Neural progenitor cell (in vitro differentiated cells): ENCODE data around the gene NHSL1. TPM values are rescaled to one million over a fixed set of nuclear protein-coding genes. Genes with fewer than 3 reads are reported as not detected.

ENCODE experiments used
- DNase-seq: peaks from one replicate; pipeline ENCODE4 v3.0.0-alpha.2; 2016; ENCODE audit warnings: low spot score
- H2AFZ ChIP-seq: fragments of 200-600 bp; sonication (generic); replicated peaks from 2 replicates; pipeline ENCODE4 v1.6.1; 2016; ENCODE audit warnings: antibody characterized with exemption
- H3F3A ChIP-seq: fragments of 200-600 bp; sonication (generic); 2 replicates; pipeline ENCODE4 v1.6.1; 2016; ENCODE audit warnings: antibody characterized with exemption, low read depth
- H3K27ac ChIP-seq: fragments of 200-600 bp; sonication (generic); 2 replicates; pipeline ENCODE4 v1.5.1; 2016; ENCODE audit warnings: mild to moderate bottlenecking
- H3K27me3 ChIP-seq: fragments of 200-600 bp; sonication (generic); 2 replicates; pipeline ENCODE4 v1.6.1; 2016; ENCODE audit warnings: mild to moderate bottlenecking, moderate library complexity
- H3K36me3 ChIP-seq: fragments of 200-600 bp; sonication (generic); 2 replicates; pipeline ENCODE4 v1.5.1; 2016
- H3K4me1 ChIP-seq: fragments of 200-600 bp; sonication (generic); 2 replicates; pipeline ENCODE4 v1.6.1; 2016; ENCODE audit warnings: mixed run types
- H3K4me2 ChIP-seq: fragments of 200-600 bp; sonication (generic); 2 replicates; pipeline ENCODE4 v1.6.1; 2016
- H3K4me3 ChIP-seq: fragments of 200-600 bp; sonication (generic); 2 replicates; pipeline ENCODE4 v1.5.1; 2016
- H3K79me2 ChIP-seq: fragments of 200-600 bp; sonication (generic); 2 replicates; pipeline ENCODE4 v1.6.1; 2016; ENCODE audit warnings: low read depth
- H3K9ac ChIP-seq: fragments of 200-600 bp; sonication (generic); 2 replicates; pipeline ENCODE4 v1.6.1; 2016
- H3K9me3 ChIP-seq: fragments of 200-600 bp; sonication (generic); 2 replicates; pipeline ENCODE4 v1.5.1; 2016; ENCODE audit warnings: low read depth
- H4K20me1 ChIP-seq: fragments of 200-600 bp; sonication (generic); 2 replicates; pipeline ENCODE4 v1.6.1; 2016; ENCODE audit warnings: low read depth
- H3K27ac Mint-ChIP-seq: 3 replicates; pipeline ENCODE4 v1.8.0; 2021; ENCODE audit warnings: mixed read lengths
- H3K27me3 Mint-ChIP-seq: 2 replicates; pipeline ENCODE4 v1.8.0; 2022; ENCODE audit warnings: low read depth, mild to moderate bottlenecking, inconsistent platforms, moderate library complexity, mixed read lengths; ENCODE audit not compliant: insufficient read depth
- H3K36me3 Mint-ChIP-seq: 3 replicates; pipeline ENCODE4 v1.8.0; 2021; ENCODE audit warnings: mixed read lengths
- H3K4me1 Mint-ChIP-seq: 3 replicates; pipeline ENCODE4 v1.8.0; 2021; ENCODE audit warnings: mixed read lengths
- H3K4me3 Mint-ChIP-seq: 3 replicates; pipeline ENCODE4 v1.8.0; 2021; ENCODE audit warnings: mild to moderate bottlenecking, moderate library complexity, mixed read lengths
- H3K9me3 Mint-ChIP-seq: 3 replicates; pipeline ENCODE4 v1.8.0; 2020; ENCODE audit warnings: mixed read lengths
- CTCF ChIP-seq: fragments of 200-600 bp; sonication (generic); IDR thresholded peaks from 2 replicates; pipeline ENCODE4 v1.5.1; 2017; ENCODE audit warnings: antibody characterized with exemption, mild to moderate bottlenecking
- EZH2 ChIP-seq: fragments of 200-600 bp; sonication (generic); IDR thresholded peaks from 2 replicates; pipeline ENCODE4 v1.6.1; 2017; ENCODE audit warnings: antibody characterized with exemption, mild to moderate bottlenecking, moderate library complexity
- EZH2phosphoT487 ChIP-seq: fragments of 200-600 bp; sonication (generic); IDR thresholded peaks from 2 replicates; pipeline ENCODE4 v1.6.1; 2017; ENCODE audit warnings: antibody characterized with exemption
- total RNA-seq: library from RNA; depleted of rRNA; stranded (reverse); fragments of >200 nt; gene quantifications from 2 replicates; pipeline ENCODE4 v1.2.3, GENCODE V29; 2015; ENCODE audit warnings: low replicate concordance

Gene NHSL1
- total RNA-seq, 1 donor from 2014 or later = 12.1 TPM

DNA sequence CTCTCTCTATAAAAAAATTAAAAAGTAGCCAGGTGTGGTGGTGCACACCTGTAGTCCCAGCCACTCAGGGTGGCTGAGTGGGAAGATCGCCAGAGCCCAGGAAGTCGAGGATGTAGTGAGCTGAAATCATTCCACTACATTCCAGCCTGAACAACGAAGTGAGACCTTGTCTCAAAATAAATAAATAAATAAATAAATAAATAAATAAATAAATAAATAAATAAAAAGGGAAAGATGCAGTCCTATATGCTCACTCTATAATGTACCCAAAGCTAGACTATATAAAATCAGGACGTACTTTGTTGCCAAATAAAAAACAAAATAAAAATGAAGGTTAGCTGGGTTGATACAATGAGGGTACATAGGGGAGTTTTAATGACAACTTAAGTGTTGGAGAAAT lies 26.1 kb upstream of the NHSL1 start:
- Mint-ChIP-seq H3K27ac (no peak overlapping the region), H3K4me3 (no peak overlapping the region), H3K36me3 (peaks cover 11% of the 10 kb centered on the region), H3K4me1 (peaks cover 67% of the 10 kb centered on the region), H3K9me3 (peaks cover under 1% of the 10 kb centered on the region), H3K27me3 (no peaks in the 10 kb centered on the region)
- Histone ChIP-seq H3K27ac (no peak overlapping the region), H3K9me3 (no peaks in the 10 kb centered on the region), H3K27me3 (no peaks in the 10 kb centered on the region), H3K4me1 (peaks cover 52% of the 10 kb centered on the region), H2AFZ (no peak overlapping the region), H3K4me2 (no peak overlapping the region), H3K4me3 (no peak overlapping the region), H3F3A (peaks cover 54% of the 10 kb centered on the region), H3K79me2 (peaks cover 44% of the 10 kb centered on the region), H3K36me3 (no peaks in the 10 kb centered on the region), H3K9ac (no peak overlapping the region), H4K20me1 (peaks cover 37% of the 10 kb centered on the region)
- DNase-seq = no peak
- TF ChIP-seq EZH2phosphoT487 (no peak), EZH2 (no peak), CTCF (no peak)

DNA sequence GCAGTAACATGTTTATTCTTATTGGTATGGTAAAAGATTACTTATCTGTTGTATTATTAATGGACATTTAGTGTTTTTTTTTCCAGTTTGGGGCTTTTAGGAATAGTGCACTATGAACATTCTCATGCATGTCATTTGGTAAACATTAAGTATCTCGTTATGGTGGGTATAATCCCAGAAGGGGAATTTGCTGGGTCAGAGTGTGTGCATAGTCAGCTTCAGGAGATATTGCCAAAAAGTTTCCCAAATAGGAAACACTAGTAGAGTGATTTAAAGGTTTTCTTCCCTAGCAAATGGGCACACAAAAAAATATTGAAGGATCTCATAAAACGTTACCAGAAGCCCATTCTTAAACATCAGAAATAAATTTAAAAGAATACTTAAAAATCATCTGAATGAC lies 25.2 kb upstream of the NHSL1 start:
- H3K79me2 ChIP-seq = peaks cover 44% of the 10 kb centered on the region
- H3K4me2 ChIP-seq = no peak overlapping the region
- TF ChIP-seq CTCF = no peak
- no peak for DNase-seq
- peak overlapping the region; percentile 22 for H3K27ac ChIP-seq
- Mint-ChIP-seq H3K27ac (peak overlapping the region; percentile 62), H3K27me3 (no peaks in the 10 kb centered on the region), H3K4me3 (no peak overlapping the region), H3K9me3 (no peaks in the 10 kb centered on the region), H3K4me1 (peaks cover 60% of the 10 kb centered on the region), H3K36me3 (peaks cover 8% of the 10 kb centered on the region)
- H4K20me1 ChIP-seq = peaks cover 37% of the 10 kb centered on the region
- no peak overlapping the region for H3K4me3 ChIP-seq
- no peak overlapping the region for H2AFZ ChIP-seq
- no peaks in the 10 kb centered on the region for H3K27me3 ChIP-seq
- no peaks in the 10 kb centered on the region for H3K9me3 ChIP-seq
- no peaks in the 10 kb centered on the region for H3K36me3 ChIP-seq
- peaks cover 50% of the 10 kb centered on the region for H3K4me1 ChIP-seq
- H3K9ac ChIP-seq = no peak overlapping the region
- H3F3A ChIP-seq = peaks cover 47% of the 10 kb centered on the region

DNA sequence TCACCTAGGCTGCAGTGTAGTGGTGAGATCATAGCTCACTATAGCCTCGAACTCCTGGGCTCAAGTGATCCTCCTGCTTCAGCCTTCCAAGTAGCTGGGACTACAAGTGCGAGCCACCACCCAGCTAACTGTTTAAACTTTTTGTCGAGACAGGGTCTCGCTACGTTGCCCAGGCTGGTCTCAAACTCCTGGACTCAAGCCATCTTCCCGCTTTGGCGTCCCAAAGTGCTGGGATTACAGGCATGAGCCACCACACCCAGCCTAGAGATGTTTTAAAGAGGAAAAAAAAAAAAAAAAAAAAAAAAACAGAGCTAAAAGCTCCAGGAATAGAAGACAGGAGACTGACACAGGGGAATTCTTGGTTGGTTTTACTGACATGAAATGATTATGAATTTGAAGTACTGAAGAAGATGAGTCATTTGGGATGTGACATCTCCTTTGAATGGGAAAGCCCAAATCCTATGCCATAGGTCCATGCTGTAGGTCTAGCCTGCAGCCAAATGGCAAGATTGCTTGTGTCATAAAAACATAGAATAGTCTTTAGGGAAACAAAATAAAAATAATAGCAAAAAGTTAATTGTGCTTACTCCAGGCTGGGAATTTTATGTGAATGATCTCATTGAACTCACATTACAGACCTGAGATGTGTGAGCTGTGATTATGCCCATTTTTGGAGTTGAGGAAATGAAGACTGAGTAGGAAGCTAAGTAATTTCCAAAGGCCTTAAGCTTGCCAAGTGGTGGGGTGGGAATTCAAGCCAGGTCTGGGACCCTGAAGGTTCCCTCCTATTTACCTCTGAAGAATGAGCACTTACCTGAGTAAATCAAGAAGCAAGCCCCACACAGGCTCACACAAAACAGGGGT lies 24.3 kb upstream of the NHSL1 start:
- Histone ChIP-seq H3K9ac (no peak overlapping the region), H3K4me3 (no peak overlapping the region), H2AFZ (no peak overlapping the region), H3K27me3 (no peaks in the 10 kb centered on the region), H3K27ac (no peak overlapping the region), H3K4me2 (no peak overlapping the region), H3K4me1 (peaks cover 40% of the 10 kb centered on the region), H3K36me3 (no peaks in the 10 kb centered on the region), H3K9me3 (no peaks in the 10 kb centered on the region), H4K20me1 (peaks cover 28% of the 10 kb centered on the region), H3F3A (peaks cover 39% of the 10 kb centered on the region), H3K79me2 (peaks cover 41% of the 10 kb centered on the region)
- H3K9me3 Mint-ChIP-seq = peaks cover 4% of the 10 kb centered on the region
- no peaks in the 10 kb centered on the region for H3K27me3 Mint-ChIP-seq
- peaks cover 50% of the 10 kb centered on the region for H3K4me1 Mint-ChIP-seq
- no peak for DNase-seq
- no peak for TF ChIP-seq EZH2
- TF ChIP-seq CTCF = no peak
- TF ChIP-seq EZH2phosphoT487 = no peak
- H3K27ac Mint-ChIP-seq = no peak overlapping the region
- no peak overlapping the region for H3K4me3 Mint-ChIP-seq
- H3K36me3 Mint-ChIP-seq = peaks cover 13% of the 10 kb centered on the region
